ENCODE results near the gene SSC5D. TPM values are rescaled to one million over a fixed set of nuclear protein-coding genes. Genes with fewer than 3 reads are reported as not detected.
A peak's percentile ranks its signal among the peaks of the same experiment; 100 is the strongest.

The SSC5D gene
- total and polyA plus RNA-seq, 9 of the 15 experiments (the other 6 are each of a cell fraction or from before 2014, with no cell fraction given): 0.04 to 0.71 (median 0.14) TPM; not detected in 2

DNA sequence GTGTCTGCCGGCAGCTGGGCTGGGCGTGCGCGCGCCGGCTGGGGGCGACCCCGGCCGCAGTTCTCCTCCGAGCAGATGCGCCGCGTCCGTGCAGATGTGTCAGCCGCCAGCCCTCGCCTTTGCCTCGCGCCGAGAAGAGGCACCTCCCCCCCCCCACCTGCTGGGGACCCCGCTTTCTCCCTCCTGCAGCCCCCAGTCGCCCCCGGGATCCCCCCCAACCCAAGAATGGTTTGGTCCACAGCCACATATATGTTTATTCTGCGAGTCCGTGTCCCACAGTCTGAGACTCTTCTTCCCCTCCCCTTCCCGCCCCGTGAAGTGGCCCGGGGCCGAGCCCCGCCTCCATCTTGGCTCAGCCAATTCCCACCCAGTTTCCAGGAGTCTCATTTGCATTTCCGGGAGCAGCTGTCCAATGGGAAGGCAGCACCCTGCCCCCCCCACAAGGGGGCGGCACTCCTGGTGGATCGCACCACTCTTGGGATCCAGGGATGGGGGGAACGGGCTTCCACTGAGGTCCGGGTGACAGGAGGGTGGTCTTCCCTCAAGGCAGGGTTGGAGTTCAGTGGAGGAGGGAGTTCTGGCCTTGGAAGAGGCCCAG lies 35.4 kb upstream of the SSC5D start (continued):
- TF ChIP-seq, protein P1, sequence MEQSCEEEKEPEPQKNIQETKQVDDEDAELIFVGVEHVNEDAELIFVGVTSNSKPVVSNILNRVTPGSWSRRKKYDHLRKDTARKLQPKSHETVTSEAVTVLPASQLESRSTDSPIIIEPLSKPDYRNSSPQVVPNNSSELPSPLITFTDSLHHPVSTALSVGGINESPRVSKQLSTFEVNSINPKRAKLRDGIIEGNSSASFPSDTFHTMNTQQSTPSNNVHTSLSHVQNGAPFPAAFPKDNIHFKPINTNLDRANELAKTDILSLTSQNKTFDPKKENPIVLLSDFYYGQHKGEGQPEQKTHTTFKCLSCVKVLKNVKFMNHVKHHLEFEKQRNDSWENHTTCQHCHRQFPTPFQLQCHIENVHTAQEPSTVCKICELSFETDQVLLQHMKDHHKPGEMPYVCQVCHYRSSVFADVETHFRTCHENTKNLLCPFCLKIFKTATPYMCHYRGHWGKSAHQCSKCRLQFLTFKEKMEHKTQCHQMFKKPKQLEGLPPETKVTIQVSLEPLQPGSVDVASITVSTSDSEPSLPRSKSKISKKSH (CRISPR knock-in tag; IDR thresholded peaks at IDR 0.05): no peak
- TF ChIP-seq TAL1 (IDR thresholded peaks at IDR 0.05) (no peak), ZNF197 (CRISPR knock-in tag; IDR thresholded peaks at IDR 0.05; ENCODE audit: low read depth) (no peak), SMAD4 (CRISPR knock-in tag; conservative IDR thresholded peaks at IDR 0.05) (no peak), ELF2 (CRISPR knock-in tag; IDR thresholded peaks at IDR 0.05) (peak; percentile 95), RBM15 (IDR thresholded peaks at IDR 0.05; ENCODE audit: insufficient read depth, low read length) (no peak), MEF2D (tag; conservative IDR thresholded peaks at IDR 0.05; ENCODE audit: low read depth) (no peak), SP1 (CRISPR knock-in tag; IDR thresholded peaks at IDR 0.05) (peak; percentile 96), ZNF253 (CRISPR knock-in tag; conservative IDR thresholded peaks at IDR 0.05) (no peak), POLR3A (IDR thresholded peaks at IDR 0.05; ENCODE audit: borderline replicate concordance, extremely low read depth, insufficient read depth, insufficient read length) (no peak), FOS (IDR thresholded peaks at IDR 0.05; ENCODE audit: extremely low read depth, insufficient read length) (peak; percentile 79), ARID1B (IDR thresholded peaks at IDR 0.05) (no peak), U2AF1 (optimal IDR thresholded peaks at IDR 0.05; ENCODE audit: low read depth, low read length) (no peak), KLF16 (IDR thresholded peaks at IDR 0.05) (no peak), RFX5 (IDR thresholded peaks at IDR 0.05; ENCODE audit: low read depth, low read length) (no peak), RBM39 (optimal IDR thresholded peaks at IDR 0.05; ENCODE audit: low read depth, low read length) (no peak), BDP1 (IDR thresholded peaks at IDR 0.05; ENCODE audit: insufficient read depth, insufficient read length) (no peak), TBP (optimal IDR thresholded peaks at IDR 0.05; ENCODE audit: low read depth, low read length) (peak; percentile 13), CCAR2 (IDR thresholded peaks at IDR 0.05; ENCODE audit: low read depth, low read length) (no peak), ELF1 (tag; IDR thresholded peaks at IDR 0.05) (peak; percentile 92), ILF3 (IDR thresholded peaks at IDR 0.05; ENCODE audit: borderline replicate concordance) (no peak), NFRKB (IDR thresholded peaks at IDR 0.05; ENCODE audit: low read depth) (no peak), RUNX1 (IDR thresholded peaks at IDR 0.05; ENCODE audit: low read depth) (no peak)
- TF ChIP-seq, protein P2, sequence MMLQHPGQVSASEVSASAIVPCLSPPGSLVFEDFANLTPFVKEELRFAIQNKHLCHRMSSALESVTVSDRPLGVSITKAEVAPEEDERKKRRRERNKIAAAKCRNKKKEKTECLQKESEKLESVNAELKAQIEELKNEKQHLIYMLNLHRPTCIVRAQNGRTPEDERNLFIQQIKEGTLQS (IDR thresholded peaks at IDR 0.05): no peak
- TF ChIP-seq, protein P2 (CRISPR knock-in tag; conservative IDR thresholded peaks at IDR 0.05): no peak
- TF ChIP-seq, protein P3, sequence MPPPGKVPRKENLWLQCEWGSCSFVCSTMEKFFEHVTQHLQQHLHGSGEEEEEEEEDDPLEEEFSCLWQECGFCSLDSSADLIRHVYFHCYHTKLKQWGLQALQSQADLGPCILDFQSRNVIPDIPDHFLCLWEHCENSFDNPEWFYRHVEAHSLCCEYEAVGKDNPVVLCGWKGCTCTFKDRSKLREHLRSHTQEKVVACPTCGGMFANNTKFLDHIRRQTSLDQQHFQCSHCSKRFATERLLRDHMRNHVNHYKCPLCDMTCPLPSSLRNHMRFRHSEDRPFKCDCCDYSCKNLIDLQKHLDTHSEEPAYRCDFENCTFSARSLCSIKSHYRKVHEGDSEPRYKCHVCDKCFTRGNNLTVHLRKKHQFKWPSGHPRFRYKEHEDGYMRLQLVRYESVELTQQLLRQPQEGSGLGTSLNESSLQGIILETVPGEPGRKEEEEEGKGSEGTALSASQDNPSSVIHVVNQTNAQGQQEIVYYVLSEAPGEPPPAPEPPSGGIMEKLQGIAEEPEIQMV (tag; conservative IDR thresholded peaks at IDR 0.05; ENCODE audit: low read depth): peak; percentile 99
- TF ChIP-seq, protein P4, sequence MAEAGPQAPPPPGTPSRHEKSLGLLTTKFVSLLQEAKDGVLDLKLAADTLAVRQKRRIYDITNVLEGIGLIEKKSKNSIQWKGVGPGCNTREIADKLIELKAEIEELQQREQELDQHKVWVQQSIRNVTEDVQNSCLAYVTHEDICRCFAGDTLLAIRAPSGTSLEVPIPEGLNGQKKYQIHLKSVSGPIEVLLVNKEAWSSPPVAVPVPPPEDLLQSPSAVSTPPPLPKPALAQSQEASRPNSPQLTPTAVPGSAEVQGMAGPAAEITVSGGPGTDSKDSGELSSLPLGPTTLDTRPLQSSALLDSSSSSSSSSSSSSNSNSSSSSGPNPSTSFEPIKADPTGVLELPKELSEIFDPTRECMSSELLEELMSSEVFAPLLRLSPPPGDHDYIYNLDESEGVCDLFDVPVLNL (CRISPR knock-in tag; IDR thresholded peaks at IDR 0.05; ENCODE audit: low read depth): no peak
